GM21423 (cell line): ENCODE measurements around the gene ADORA2B.
"Not testable (repeated sequence)": the region's sequence is repeated elsewhere in the genome, so short reads cannot be mapped to it uniquely, and the experiment has no call there.

ENCODE experiments used
- ATAC-seq: cut with Tn5 transposase; IDR thresholded peaks from one replicate; pipeline ENCODE4 v1.9.1; 2021; ENCODE audit warnings: mild to moderate bottlenecking, moderate library complexity; ENCODE audit not compliant: unreplicated experiment

The ADORA2B gene

DNA sequence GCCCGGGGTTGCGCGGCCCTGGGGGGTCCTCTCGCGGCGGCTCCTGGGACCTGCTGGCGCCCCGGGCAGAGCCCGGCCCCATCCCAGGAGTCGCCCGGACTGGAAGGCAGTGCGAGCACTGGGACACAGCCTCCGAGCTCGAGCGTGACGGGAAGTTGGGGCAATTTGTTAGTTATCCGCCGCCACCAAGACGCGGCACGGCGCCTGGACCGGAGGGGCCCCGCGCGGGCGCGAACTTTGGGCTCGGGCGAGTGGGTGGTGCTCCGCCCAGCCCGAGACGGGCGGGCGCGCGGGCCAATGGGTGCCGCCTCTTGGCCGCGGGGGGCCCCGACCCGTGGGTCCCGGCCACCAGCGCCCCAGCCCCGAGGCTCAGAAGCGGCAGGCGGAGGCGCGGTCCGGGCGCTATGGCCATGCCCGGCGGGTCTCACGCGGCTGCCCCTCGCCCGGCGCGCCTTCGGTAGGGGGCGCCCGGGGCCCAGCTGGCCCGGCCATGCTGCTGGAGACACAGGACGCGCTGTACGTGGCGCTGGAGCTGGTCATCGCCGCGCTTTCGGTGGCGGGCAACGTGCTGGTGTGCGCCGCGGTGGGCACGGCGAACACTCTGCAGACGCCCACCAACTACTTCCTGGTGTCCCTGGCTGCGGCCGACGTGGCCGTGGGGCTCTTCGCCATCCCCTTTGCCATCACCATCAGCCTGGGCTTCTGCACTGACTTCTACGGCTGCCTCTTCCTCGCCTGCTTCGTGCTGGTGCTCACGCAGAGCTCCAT is at the start of gene ADORA2B:
ADORA2B (plus strand) TSS at position 372 of the 768 bp plus-strand sequence; CDS start at position 491, 119 bp downstream.
- ATAC-seq, result peak; percentile 62

DNA sequence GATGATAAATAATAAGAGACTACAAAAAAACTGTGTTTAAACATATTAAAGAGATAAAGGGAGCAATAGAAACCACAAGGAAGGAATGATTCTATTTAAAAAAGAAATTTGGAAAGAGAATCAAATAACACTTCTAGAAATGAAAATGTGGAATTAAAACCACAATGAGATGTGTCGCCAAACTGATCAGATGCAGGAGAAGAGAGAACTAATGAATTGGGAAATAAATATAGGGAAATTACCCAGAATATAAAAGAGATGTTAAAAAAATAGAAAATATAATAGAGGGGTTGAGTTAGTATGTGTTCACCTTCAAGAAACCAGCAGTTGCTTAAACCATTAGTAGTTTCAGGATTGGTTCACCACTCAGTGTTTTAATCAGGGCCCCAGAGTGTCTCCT is 48.7 kb upstream of the ADORA2B start:
- no peak for ATAC-seq

DNA sequence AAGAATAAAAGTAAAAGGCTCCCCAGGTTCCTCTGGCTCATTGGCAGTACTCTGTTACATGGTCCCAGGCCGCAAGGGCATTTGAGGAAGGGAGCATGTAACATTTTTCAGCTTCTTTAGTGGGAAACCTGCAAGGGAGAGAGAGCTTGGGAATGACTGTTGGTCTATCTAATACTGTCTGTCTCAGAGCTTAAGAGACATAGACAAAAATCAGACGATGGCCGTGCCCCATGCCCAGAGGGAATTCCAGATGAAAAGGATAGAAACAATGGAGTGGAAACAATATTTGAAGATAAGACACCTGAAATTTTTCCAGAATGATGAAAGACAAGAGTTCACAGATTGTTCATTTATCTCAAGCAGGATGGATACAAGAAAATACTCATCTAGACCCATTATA is 48.1 kb upstream of the ADORA2B start:
- ATAC-seq, result no peak

GRCh38 chr17:15899596-15899995 is 45.3 kb upstream of the ADORA2B start:
- not testable (repeated sequence) for ATAC-seq

- peak; percentile 62 for ATAC-seq
These were observed 44.1 kb upstream of the ADORA2B start for GRCh38 chr17:15900871-15901270.

DNA sequence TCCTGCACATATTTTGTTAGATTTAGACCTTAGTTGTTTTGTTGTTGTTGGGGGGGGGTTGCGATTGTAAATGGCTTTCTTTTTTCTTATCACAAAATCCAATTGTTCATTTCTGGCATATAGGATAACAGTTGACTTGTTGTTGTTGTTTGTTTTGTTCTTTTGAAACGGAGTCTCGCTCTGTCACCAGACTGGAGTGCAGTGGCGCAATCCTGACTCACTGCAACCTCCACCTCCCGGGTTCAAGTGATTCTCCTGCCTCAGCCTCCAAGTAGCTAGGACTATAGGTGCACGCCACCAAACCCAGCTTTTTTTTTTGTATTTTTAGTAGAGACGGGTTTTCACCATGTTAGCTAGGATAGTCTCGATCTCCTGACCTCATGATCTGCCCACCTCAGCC is 39.7 kb upstream of the ADORA2B start:
- ATAC-seq, result not testable (repeated sequence)

- ATAC-seq, result no peak
These were observed 37.6 kb upstream of the ADORA2B start for GRCh38 chr17:15907290-15907689.

- no peak for ATAC-seq
These were observed 36.6 kb upstream of the ADORA2B start for GRCh38 chr17:15908378-15908777.

GRCh38 chr17:15909481-15909991 is 35.4 kb upstream of the ADORA2B start:
- no peak for ATAC-seq

- ATAC-seq, result no peak
These were observed 34.1 kb upstream of the ADORA2B start for GRCh38 chr17:15910791-15911190.

DNA sequence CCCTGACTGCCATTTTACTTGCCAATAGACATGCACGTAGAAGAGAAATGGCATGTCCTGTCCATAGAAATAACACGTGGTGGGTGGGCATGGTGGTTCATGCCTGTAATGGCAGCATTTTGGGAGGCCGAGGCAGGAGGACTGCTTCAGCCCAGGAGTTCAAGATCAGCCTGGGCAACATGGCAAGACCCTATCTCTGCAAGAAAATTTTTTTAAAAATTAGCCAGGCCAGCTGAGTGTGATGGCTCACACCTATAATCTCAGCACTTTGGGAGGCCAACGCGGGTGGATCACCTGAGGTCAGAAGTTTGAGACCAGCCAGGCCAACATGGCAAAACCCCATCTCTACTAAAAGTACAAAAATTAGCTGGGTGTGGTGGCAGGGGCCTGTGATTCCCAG is 33.2 kb upstream of the ADORA2B start:
- not testable (repeated sequence) for ATAC-seq

DNA sequence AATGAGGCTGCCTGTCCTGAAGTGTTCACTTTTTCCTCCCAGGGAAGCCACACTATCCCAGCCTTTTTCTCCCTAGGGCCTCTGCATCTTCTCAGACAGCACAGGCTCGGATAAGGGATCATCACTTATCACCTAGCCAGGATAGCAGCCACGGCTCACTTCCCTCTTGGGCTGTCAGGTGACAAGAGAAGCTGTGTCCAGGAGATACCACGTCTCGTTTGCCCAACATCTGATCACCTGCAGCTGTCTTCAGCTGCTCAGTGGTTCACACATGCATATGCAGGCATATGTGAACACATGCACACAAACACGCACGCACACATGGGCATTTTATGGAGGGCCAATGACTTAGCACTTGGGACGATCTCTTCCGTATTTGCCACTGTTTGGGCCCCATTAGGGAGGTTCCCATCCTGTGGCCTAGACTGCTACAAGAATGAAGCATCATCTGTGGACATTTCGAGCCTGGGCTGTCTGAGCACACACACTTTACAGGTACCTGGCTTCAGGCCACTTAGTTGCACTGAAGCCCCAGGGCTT is 32.4 kb upstream of the ADORA2B start:
- no peak for ATAC-seq

- ATAC-seq, result no peak
These were observed 31.1 kb upstream of the ADORA2B start for GRCh38 chr17:15913826-15914225.

- ATAC-seq, result no peak
These were observed 30.3 kb upstream of the ADORA2B start for GRCh38 chr17:15914400-15915170.

- ATAC-seq, result no peak
These were observed 29.0 kb upstream of the ADORA2B start for GRCh38 chr17:15915961-15916360.

DNA sequence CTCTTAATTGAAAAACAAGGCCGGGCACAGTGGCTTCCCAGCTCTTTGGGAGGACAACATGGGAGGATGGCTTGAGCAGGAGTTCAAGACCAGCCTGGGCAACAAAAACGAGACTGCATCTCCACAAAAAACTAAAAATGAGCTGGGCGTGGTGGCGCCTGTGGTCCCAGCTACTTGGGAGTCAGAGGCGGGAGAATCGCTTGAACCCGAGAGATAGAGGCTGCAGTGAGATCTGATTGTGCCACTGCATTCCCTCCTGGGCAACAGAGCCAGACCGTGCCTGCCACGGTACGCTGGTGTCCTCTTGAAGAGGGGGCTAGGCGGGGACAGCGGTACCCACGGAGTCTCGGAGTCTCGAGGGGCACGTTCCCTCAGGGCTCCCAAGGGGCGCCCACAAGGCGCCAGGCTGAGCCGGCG is 27.9 kb upstream of the ADORA2B start:
- ATAC-seq, result no peak

DNA sequence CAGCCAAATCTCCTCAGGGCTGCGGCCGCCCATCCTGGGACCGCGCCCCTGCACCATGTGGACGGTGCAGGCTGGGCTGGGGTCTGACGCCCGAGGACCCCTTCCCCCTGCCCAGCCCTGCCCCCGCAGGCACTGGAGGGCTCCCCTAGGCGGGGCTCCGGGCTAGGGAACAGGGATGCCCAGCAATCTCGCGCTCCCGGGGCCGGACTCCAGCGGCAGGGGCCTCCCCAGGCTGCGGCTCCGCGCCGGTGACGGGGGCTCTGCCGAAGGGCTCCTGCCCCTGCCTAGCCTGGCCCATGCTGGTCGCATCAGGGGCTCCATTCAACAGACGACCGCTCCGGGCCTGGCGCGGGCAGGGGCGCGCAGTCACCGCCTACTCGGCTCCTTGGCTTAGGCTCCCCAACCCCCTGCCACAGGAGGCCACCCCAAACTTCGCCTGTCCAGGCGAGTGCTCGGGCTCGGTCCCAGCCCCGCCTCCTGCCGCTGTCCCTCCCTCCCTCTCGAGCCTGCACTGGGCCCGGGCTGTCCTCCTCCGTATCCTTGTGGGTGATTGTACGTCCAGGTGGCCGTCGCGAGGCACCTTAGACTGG is 27.4 kb upstream of the ADORA2B start:
- no peak for ATAC-seq

DNA sequence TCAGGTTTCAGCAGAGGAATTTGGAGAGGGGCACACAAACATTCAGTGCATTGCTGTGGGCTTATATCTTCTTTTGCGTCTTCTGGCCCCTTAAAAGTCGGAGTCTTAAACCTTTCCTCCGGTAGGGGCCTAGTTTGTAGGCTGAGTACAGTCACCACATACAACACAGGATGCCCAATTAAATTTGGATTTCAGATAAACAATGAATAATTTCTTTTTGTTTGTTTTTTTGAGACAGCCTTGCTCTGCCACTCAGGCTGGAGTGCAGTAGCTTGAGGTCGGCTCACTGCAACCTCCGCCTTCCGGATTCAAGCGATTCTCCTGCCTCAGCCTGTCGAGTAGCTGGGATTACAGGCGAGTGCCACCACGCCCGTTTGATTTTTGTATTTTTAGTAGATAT is 26.7 kb upstream of the ADORA2B start:
- no peak for ATAC-seq

DNA sequence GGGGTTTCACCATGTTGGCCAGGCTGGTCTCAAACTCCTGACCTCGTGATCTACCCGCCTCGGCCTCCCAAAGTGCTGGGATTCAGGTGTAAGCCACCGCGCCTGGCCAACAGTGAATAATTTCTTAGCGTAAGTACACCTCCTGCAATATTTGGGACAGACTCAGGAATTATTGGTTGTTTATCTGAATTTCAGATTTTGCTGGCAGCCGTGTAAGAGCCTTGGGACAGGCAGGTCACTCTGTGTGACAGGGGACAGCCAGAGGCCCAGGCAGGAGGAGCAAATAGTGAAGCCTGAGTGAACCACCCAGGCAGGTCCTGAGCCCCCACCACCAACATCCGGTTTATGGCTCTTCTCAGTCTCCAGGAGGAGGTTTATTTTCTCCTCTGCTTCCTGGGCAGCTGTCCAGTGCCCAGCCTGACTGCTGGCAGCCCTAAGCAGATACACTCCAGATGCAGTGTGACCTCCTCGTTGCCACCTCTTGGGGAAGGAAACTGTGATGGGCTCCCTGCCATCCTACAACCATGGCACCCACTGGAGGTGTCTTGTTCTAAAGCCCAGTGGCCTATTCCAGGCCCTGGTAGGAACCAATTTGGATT is 26.2 kb upstream of the ADORA2B start:
- no peak for ATAC-seq

- no peak for ATAC-seq
These were observed 25.5 kb upstream of the ADORA2B start for GRCh38 chr17:15919466-15919865.

DNA sequence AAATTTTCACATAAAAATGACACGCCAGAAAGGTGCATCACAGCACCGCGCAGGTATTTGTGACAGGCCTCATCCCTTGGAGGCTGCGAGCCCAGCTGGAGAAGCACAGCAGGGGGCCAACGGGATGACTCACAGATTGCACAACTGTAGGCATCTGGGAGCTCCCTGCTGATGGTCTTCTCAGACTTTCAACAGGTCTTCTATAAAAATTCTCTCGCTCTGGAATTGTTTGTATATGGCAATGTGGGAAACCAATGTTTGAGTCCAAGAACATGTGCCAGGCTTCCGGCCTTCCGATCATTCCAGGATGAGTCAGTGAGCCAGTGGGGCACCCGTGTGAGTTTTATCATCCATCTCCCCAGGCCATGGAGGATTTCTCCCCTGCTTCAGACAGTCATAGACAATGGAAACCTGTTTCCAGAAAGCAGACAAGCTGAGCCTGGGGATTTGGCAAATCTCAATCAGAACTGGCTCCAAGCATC is 24.1 kb upstream of the ADORA2B start:
- no peak for ATAC-seq
